K562 (cell line): ENCODE results near the gene LBHD2. TPM values are rescaled to one million over a fixed set of nuclear protein-coding genes. Genes with fewer than 3 reads are reported as not detected.

Experiments
- ATF3 ChIP-seq, 2 experiments: fragments of 450-650 bp in 1 of 2; sonication (generic) in 1 of 2; formaldehyde crosslinking in 1 of 2; IDR thresholded peaks in 1 of 2; conservative IDR thresholded peaks in 1 of 2; 2 replicates each; pipeline versions ENCODE4 v1.6.1 to v1.8.1; 2016 to 2023; ENCODE audit warnings: mild to moderate bottlenecking in 2 of 2, moderate library complexity in 2 of 2, inconsistent platforms in 1 of 2, missing genetic modification reagents in 1 of 2
- CREB3L1 ChIP-seq: fragments of 450-650 bp; IDR thresholded peaks from 2 replicates; pipeline ENCODE4 v1.6.1; 2014; ENCODE audit warnings: low read depth, mild to moderate bottlenecking, moderate library complexity, borderline replicate concordance
- CTBP1 ChIP-seq: fragments of 450-650 bp; IDR thresholded peaks from 2 replicates; pipeline ENCODE4 v1.6.1; 2016; ENCODE audit warnings: borderline replicate concordance
- CXXC5 ChIP-seq: fragments of 250-450 bp; sonication (Bioruptor Pico); IDR thresholded peaks from 2 replicates; pipeline ENCODE4 v1.8.0; 2022; ENCODE audit warnings: inconsistent platforms, mild to moderate bottlenecking, moderate library complexity
- DPF2 ChIP-seq: fragments of 450-650 bp; IDR thresholded peaks from 2 replicates; pipeline ENCODE4 v1.6.1; 2016
- EGR1 ChIP-seq: fragments of 450-650 bp; conservative IDR thresholded peaks from 2 replicates; pipeline ENCODE4 v1.6.1; 2017; ENCODE audit warnings: mild to moderate bottlenecking
- GATAD2A ChIP-seq: fragments of 450-650 bp; IDR thresholded peaks from 2 replicates; pipeline ENCODE4 v1.6.1; 2017
- KDM2B ChIP-seq: fragments of 250-450 bp; sonication (Bioruptor Pico); IDR thresholded peaks from 2 replicates; pipeline ENCODE4 v1.8.0; 2021; ENCODE audit warnings: mild to moderate bottlenecking, moderate library complexity
- L3MBTL2 ChIP-seq: fragments of 450-650 bp; IDR thresholded peaks from 2 replicates; pipeline ENCODE4 v1.6.1; 2016; ENCODE audit warnings: mild to moderate bottlenecking, moderate library complexity
- MAFF ChIP-seq: IDR thresholded peaks from 2 replicates; pipeline ENCODE4 v1.6.1; 2012; ENCODE audit warnings: low read length, improper control_type of control experiment
- MAX ChIP-seq: sonication (generic); formaldehyde crosslinking; IDR thresholded peaks from 2 replicates; pipeline ENCODE4 v1.9.0; 2022; ENCODE audit warnings: mild to moderate bottlenecking, missing genetic modification reagents
- MEIS2 ChIP-seq: fragments of 450-650 bp; IDR thresholded peaks from 2 replicates; pipeline ENCODE4 v1.6.1; 2014; ENCODE audit warnings: mild to moderate bottlenecking; ENCODE audit not compliant: partially characterized antibody
- PATZ1 ChIP-seq: fragments of 250-450 bp; sonication (Bioruptor Pico); IDR thresholded peaks from 2 replicates; pipeline ENCODE4 v1.5.0; 2020; ENCODE audit warnings: mild to moderate bottlenecking, borderline replicate concordance
- PCBP1 ChIP-seq: fragments of 200-400 bp; formaldehyde crosslinking; IDR thresholded peaks from 2 replicates; pipeline ENCODE4 v1.6.1; 2018; ENCODE audit warnings: mild to moderate bottlenecking, low read depth, low read length; ENCODE audit not compliant: poor library complexity, severe bottlenecking
- TBP ChIP-seq: optimal IDR thresholded peaks from 2 replicates; pipeline ENCODE3; 2011; ENCODE audit warnings: low read depth, low read length, improper control_type of control experiment
- ZBTB11 ChIP-seq, 3 experiments: fragments of 200-800 bp in 1 of 3; fragments of 250-450 bp in 1 of 3; fragments of 450-650 bp in 1 of 3; sonication (Bioruptor Pico) in 1 of 3; sonication (Bioruptor generic) in 1 of 3; formaldehyde crosslinking in 1 of 3; IDR thresholded peaks; 2 replicates each; pipeline versions ENCODE4 v1.6.1 to v1.8.0; 2016 to 2022; ENCODE audit warnings: mild to moderate bottlenecking in 2 of 3, missing genetic modification characterization in 2 of 3, missing compliant biosample characterization in 1 of 3, moderate library complexity in 1 of 3
- ZFX ChIP-seq: sonication (generic); formaldehyde crosslinking; IDR thresholded peaks from 2 replicates; pipeline ENCODE4 v1.8.0; 2022; ENCODE audit warnings: mild to moderate bottlenecking, missing genetic modification reagents, moderate library complexity
- ZNF586 ChIP-seq: fragments of 450-650 bp; formaldehyde crosslinking; conservative IDR thresholded peaks from 2 replicates; pipeline ENCODE4 v1.4.0; 2020; ENCODE audit warnings: mild to moderate bottlenecking, moderate library complexity
- ZNF695 ChIP-seq: fragments of 450-650 bp; formaldehyde crosslinking; IDR thresholded peaks from 2 replicates; pipeline ENCODE4 v1.4.0; 2020; ENCODE audit warnings: mild to moderate bottlenecking, moderate library complexity
- polyA plus RNA-seq, 8 experiments: library from polyadenylated mRNA; depleted of rRNA in 4 of 8; stranded (reverse) in 5 of 8; unstranded in 3 of 8; fragments of >200 nt; fragmentation: Nextera tagmentation in 2 of 8; fragmentation: Illumina TruSeq in 1 of 8; extraction: Ambion mirVana in 2 of 8; extraction: Trizol in 1 of 8; gene quantifications; 2 replicates each; pipeline versions ENCODE4 v1.2.1 to v1.2.3, GENCODE V29; 2011 to 2014; ENCODE audit warnings: inconsistent platforms in 1 of 8, missing spikeins in 1 of 8
- total RNA-seq, 7 experiments: library from RNA; depleted of rRNA in 6 of 7; stranded (reverse); fragments of >200 nt in 6 of 7; fragmentation: Illumina TruSeq in 2 of 7; extraction: Trizol in 2 of 7; gene quantifications; 2 replicates each; pipeline versions ENCODE4 v1.2.1 to v1.2.3, GENCODE V29; 2011 to 2021; ENCODE audit warnings: low replicate concordance in 1 of 7

Gene LBHD2
- total and polyA plus RNA-seq, 9 of the 15 experiments (the other 6 are each of a cell fraction or from before 2014, with no cell fraction given), result not detected

- TF ChIP-seq CREB3L1 (no peak), DPF2 (no peak), CXXC5 (CRISPR knock-in tag) (0 out of 2 replicates have a peak, but pooled peaks have one; percentile 37), MAX (peak; percentile 81), MEIS2 (no peak), ZFX (CRISPR knock-in tag) (peak; percentile 42), ATF3 (IDR thresholded peaks at IDR 0.05) (peak; percentile 13; the same call in 1 of the 2 replicates), ATF3 (CRISPR knock-in tag; conservative IDR thresholded peaks at IDR 0.05) (no peak), L3MBTL2 (peak; percentile 54; the same call in 1 of the 2 replicates), CTBP1 (0 out of 2 replicates have a peak, but pooled peaks have one; percentile 16), ZNF695 (CRISPR knock-in tag) (no peak), MAFF (no peak), KDM2B (CRISPR knock-in tag) (no peak), ZBTB11 (CRISPR knock-in tag; IDR thresholded peaks at IDR 0.05) (no peak), PATZ1 (no peak), EGR1 (0 out of 2 replicates have a peak, but pooled peaks have one; percentile 6), PCBP1 (peak; percentile 33), ZNF586 (CRISPR knock-in tag) (no peak), TBP (peak; percentile 16), GATAD2A (no peak)
Measured at GRCh38 chr14:103091041-103091882, 7.3 kb downstream of the LBHD2 start (continued).
